OCI-LY7 (cell line): ENCODE results near the gene SPACA7. TPM values are rescaled to one million over a fixed set of nuclear protein-coding genes. Genes with fewer than 3 reads are reported as not detected.

ENCODE experiments used
- BruUV-seq: library from RNA; stranded (reverse); fragments of 400-500 nt; replicated peaks from 2 replicates; lab custom pipeline; 2021; lab: Mats Ljungman, UMichigan
- CTCF ChIA-PET: fragments of 300-600 bp; sonication (Branson Sonifier 250); formaldehyde crosslinking; loops from one replicate; lab custom pipeline; 2022; ENCODE audit warnings: antibody characterized with exemption; ENCODE audit not compliant: unreplicated experiment; lab: Charles Lee
- POLR2A ChIA-PET: fragments of 300-600 bp; sonication (Branson Sonifier 250); formaldehyde crosslinking; loops from one replicate; lab custom pipeline; 2022; ENCODE audit warnings: antibody characterized with exemption; lab: Charles Lee
- DNase-seq: peaks from one replicate; pipeline ENCODE4 v3.0.0-alpha.2; 2015; ENCODE audit warnings: low spot score
- H2AFZ ChIP-seq: fragments of 200-600 bp; sonication (generic), shearing (Covaris generic); 2 replicates; pipeline ENCODE4 v1.6.1; 2014; ENCODE audit warnings: mild to moderate bottlenecking, antibody characterized with exemption, low read length, moderate library complexity
- H3K27ac ChIP-seq: fragments of 200-600 bp; sonication (generic); 2 replicates; pipeline ENCODE4 v1.5.1; 2014; ENCODE audit warnings: mixed run types, low read depth, mild to moderate bottlenecking, moderate library complexity, low read length, inconsistent platforms; ENCODE audit not compliant: poor library complexity, severe bottlenecking
- H3K36me3 ChIP-seq: fragments of 200-600 bp; sonication (generic); 2 replicates; pipeline ENCODE4 v1.6.1; 2014; ENCODE audit warnings: mild to moderate bottlenecking, antibody characterized with exemption, low read length, moderate library complexity, mixed read lengths; ENCODE audit not compliant: insufficient read depth
- H3K4me1 ChIP-seq: fragments of 200-600 bp; sonication (generic); 2 replicates; pipeline ENCODE4 v1.5.1; 2014; ENCODE audit warnings: mild to moderate bottlenecking, low read length; ENCODE audit not compliant: insufficient read depth, poor library complexity, severe bottlenecking
- H3K4me2 ChIP-seq: fragments of 200-600 bp; sonication (generic); 2 replicates; pipeline ENCODE4 v1.6.1; 2014; ENCODE audit warnings: mild to moderate bottlenecking, low read length
- H3K4me3 ChIP-seq: fragments of 200-600 bp; sonication (generic); 2 replicates; pipeline ENCODE4 v1.5.1; 2014; ENCODE audit warnings: mild to moderate bottlenecking, low read depth, low read length; ENCODE audit not compliant: poor library complexity, severe bottlenecking
- H3K79me2 ChIP-seq: fragments of 200-600 bp; sonication (generic); 2 replicates; pipeline ENCODE4 v1.6.1; 2016; ENCODE audit warnings: low read depth, mild to moderate bottlenecking, low read length, moderate library complexity, mixed read lengths; ENCODE audit not compliant: insufficient read depth
- H3K9me2 ChIP-seq: fragments of 200-600 bp; sonication (generic); 2 replicates; pipeline ENCODE4 v1.6.1; 2016; ENCODE audit warnings: mild to moderate bottlenecking, low read length, mixed read lengths; ENCODE audit not compliant: insufficient read depth
- H3K9me3 ChIP-seq: fragments of 200-600 bp; sonication (generic); 2 replicates; pipeline ENCODE4 v1.6.1; 2014; ENCODE audit warnings: mild to moderate bottlenecking, mixed run types, low read length, mixed read lengths
- H4K20me1 ChIP-seq: fragments of 200-600 bp; sonication (generic); 2 replicates; pipeline ENCODE4 v1.6.1; 2014; ENCODE audit warnings: mild to moderate bottlenecking, antibody characterized with exemption, low read length, moderate library complexity, mixed read lengths; ENCODE audit not compliant: insufficient read depth
- EZH2phosphoT487 ChIP-seq: fragments of 200-600 bp; sonication (generic); IDR thresholded peaks from 2 replicates; pipeline ENCODE4 v1.6.1; 2018; ENCODE audit warnings: low read depth, borderline replicate concordance, mild to moderate bottlenecking, mixed run types, antibody characterized with exemption, low read length, moderate library complexity, mixed read lengths
- intact Hi-C: fragments of 100-400 bp; cut with micrococcal nuclease; formaldehyde crosslinking; loops from one replicate; pipeline ENCODE4 v1.10.0; 2022; ENCODE audit not compliant: unreplicated experiment
- total RNA-seq, 2 experiments: library from RNA; depleted of rRNA in 1 of 2; stranded (reverse); fragments of >200 nt in 1 of 2; shearing (Covaris generic) in 1 of 2; gene quantifications; 2 replicates each; pipeline ENCODE4 v1.2.3, GENCODE V29; 2014 to 2022
- TF ChIP-seq, protein P1 (sequence below): fragments of 200-600 bp; sonication (generic); conservative IDR thresholded peaks from 2 replicates; pipeline ENCODE4 v1.5.1; 2014; ENCODE audit warnings: mild to moderate bottlenecking, antibody characterized with exemption, low read length, moderate library complexity, mixed read lengths

SPACA7 gene
- total RNA-seq, 2 experiments from 2014 or later: not detected

DNA sequence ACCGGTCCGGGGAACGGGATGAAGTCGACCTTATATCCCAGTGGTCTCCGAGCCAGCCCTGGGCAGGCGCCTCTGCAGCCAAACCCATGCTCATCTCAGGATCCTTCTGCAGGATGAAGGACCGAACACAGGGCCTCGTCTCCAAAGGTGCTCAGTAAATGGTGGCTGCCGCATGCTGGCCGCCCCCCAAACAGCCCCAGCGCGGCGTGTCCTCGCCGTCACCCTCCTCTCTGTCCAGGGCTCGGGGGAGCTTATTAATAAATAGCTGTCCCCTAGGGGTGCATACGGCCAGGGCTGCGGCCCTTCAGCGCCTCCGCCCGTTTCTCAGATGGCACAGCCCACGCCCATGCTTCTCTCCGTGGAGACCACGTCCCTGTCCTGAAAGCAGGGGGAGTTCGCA lies 32.6 kb upstream of the SPACA7 start:
- TF ChIP-seq EZH2phosphoT487: no peak
- TF ChIP-seq, protein P1, sequence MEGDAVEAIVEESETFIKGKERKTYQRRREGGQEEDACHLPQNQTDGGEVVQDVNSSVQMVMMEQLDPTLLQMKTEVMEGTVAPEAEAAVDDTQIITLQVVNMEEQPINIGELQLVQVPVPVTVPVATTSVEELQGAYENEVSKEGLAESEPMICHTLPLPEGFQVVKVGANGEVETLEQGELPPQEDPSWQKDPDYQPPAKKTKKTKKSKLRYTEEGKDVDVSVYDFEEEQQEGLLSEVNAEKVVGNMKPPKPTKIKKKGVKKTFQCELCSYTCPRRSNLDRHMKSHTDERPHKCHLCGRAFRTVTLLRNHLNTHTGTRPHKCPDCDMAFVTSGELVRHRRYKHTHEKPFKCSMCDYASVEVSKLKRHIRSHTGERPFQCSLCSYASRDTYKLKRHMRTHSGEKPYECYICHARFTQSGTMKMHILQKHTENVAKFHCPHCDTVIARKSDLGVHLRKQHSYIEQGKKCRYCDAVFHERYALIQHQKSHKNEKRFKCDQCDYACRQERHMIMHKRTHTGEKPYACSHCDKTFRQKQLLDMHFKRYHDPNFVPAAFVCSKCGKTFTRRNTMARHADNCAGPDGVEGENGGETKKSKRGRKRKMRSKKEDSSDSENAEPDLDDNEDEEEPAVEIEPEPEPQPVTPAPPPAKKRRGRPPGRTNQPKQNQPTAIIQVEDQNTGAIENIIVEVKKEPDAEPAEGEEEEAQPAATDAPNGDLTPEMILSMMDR: no peak
- BruUV-seq: no TSS peak
- no peak overlapping the region for H3K4me2 ChIP-seq
- no peak overlapping the region for H3K27ac ChIP-seq
- H3K4me3 ChIP-seq: no peak overlapping the region
- H3K9me2 ChIP-seq: no peaks in the 10 kb centered on the region
- H3K79me2 ChIP-seq: no peaks in the 10 kb centered on the region
- CTCF ChIA-PET: no interaction called here
- H3K4me1 ChIP-seq: no peaks in the 10 kb centered on the region
- no peaks in the 10 kb centered on the region for H4K20me1 ChIP-seq
- POLR2A ChIA-PET: no interaction called here
- no peaks in the 10 kb centered on the region for H3K36me3 ChIP-seq
- intact Hi-C loops: no loop called here
- no peak for DNase-seq
- no peaks in the 10 kb centered on the region for H3K9me3 ChIP-seq
- no peak overlapping the region for H2AFZ ChIP-seq

DNA sequence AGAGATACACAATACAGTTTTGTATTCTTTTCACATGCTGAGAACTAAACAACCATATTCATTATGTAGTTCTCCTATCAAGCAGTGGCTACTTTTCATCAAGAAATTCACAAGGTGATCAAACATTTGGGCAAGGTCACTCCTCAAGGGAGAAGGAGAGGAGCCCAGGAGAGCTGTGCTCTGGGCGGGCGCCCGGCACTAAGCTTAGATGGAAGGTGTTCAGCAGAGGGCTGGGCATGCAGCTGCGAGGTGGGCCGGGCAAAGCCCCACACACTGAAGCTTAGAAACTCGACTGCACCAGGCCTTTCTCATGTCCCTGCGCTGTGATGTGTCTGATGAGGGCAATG lies 30.4 kb upstream of the SPACA7 start:
- ChIA-PET CTCF (no interaction called here), POLR2A (no interaction called here)
- Histone ChIP-seq H3K9me2 (no peaks in the 10 kb centered on the region), H3K9me3 (no peaks in the 10 kb centered on the region), H3K4me3 (no peak overlapping the region), H3K36me3 (no peaks in the 10 kb centered on the region), H3K79me2 (no peaks in the 10 kb centered on the region), H3K4me1 (no peaks in the 10 kb centered on the region), H4K20me1 (no peaks in the 10 kb centered on the region), H3K4me2 (no peak overlapping the region), H2AFZ (no peak overlapping the region), H3K27ac (no peak overlapping the region)
- intact Hi-C loops: no loop called here
- no TSS peak for BruUV-seq
- no peak for DNase-seq
- TF ChIP-seq, protein P1: no peak
- TF ChIP-seq EZH2phosphoT487: no peak

DNA sequence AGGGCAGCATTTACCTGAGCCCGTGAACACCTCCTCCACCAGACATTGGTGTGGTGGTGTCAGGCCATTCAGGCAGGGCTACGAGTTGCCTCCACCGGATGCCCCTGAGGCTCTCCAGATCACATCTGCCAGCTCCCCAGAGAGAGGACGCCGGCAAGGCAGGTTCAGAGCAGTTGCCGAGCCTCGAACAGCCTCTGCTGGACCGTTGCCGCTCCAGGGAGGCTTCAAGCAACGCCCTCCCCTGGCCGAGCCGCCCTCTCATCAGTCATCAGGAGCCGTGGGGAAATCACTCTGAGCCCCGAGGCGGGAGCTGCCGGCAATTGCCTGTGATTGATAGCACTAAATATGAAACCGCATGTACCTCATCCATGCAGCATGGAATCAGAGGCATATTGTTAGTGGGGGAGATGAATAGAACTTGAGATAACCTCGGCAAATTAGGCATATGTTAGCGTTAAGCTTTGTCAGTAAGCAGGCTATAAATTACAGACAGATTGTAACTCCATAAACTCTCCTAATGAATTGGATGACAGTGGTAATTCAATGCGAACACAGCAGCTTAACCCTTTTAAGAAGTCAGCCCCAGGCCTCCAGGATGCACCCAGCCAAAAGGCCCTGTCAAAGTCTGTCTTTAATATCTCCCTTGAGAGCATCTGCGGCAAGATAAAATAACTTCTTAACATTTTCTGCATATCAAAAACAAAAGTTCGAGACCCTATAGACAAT lies 29.8 kb upstream of the SPACA7 start:
- POLR2A ChIA-PET: no interaction called here
- Histone ChIP-seq H3K9me3 (no peaks in the 10 kb centered on the region), H3K9me2 (no peaks in the 10 kb centered on the region), H4K20me1 (no peaks in the 10 kb centered on the region), H3K36me3 (no peaks in the 10 kb centered on the region), H3K27ac (no peak overlapping the region), H3K4me3 (no peak overlapping the region), H2AFZ (no peak overlapping the region), H3K79me2 (no peaks in the 10 kb centered on the region), H3K4me2 (no peak overlapping the region), H3K4me1 (no peaks in the 10 kb centered on the region)
- intact Hi-C loops: no loop called here
- no peak for DNase-seq
- TF ChIP-seq EZH2phosphoT487: no peak
- TF ChIP-seq, protein P1: no peak
- no TSS peak for BruUV-seq
- CTCF ChIA-PET: no interaction called here
